ENCODE measurements around the gene CGB8.

CGB8 gene

DNA sequence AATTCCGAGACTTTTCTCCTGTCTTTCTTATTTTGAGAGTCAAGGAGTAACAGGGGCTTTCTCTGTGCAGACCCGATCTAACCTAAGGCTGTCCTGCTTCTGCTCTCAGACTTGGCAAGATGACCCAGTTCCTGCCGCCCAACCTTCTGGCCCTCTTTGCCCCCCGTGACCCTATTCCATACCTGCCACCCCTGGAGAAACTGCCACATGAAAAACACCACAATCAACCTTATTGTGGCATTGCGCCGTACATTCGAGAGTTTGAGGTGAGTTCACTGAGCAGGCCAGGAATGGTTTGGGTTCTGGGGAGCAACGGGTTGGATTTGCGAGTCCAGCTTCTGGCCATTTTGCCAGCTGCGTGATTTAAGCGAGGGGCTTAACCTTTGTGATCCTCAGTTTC is 37.4 kb upstream of the CGB8 start:
- Histone ChIP-seq H3K27ac (peak overlapping the region; percentile 87 to 92), H3K27me3 (no peaks in the 10 kb centered on the region), H3K4me3 (peak overlapping the region; percentile 89 to 97), H3K4me1 (peaks cover 5 to 34% (median 25%) of the 10 kb centered on the region in 4 donors), H3K9me3 (no peaks in the 10 kb centered on the region), H3K36me3 (peaks cover 18 to 38% (median 21%) of the 10 kb centered on the region in 3 donors)
- TF ChIP-seq, protein P1, sequence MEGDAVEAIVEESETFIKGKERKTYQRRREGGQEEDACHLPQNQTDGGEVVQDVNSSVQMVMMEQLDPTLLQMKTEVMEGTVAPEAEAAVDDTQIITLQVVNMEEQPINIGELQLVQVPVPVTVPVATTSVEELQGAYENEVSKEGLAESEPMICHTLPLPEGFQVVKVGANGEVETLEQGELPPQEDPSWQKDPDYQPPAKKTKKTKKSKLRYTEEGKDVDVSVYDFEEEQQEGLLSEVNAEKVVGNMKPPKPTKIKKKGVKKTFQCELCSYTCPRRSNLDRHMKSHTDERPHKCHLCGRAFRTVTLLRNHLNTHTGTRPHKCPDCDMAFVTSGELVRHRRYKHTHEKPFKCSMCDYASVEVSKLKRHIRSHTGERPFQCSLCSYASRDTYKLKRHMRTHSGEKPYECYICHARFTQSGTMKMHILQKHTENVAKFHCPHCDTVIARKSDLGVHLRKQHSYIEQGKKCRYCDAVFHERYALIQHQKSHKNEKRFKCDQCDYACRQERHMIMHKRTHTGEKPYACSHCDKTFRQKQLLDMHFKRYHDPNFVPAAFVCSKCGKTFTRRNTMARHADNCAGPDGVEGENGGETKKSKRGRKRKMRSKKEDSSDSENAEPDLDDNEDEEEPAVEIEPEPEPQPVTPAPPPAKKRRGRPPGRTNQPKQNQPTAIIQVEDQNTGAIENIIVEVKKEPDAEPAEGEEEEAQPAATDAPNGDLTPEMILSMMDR (IDR thresholded peaks at IDR 0.05) = no peak
- intact Hi-C loops (cut with DNase I; ENCODE audit: low total_unique reads) = no loop called here
- DNase-seq = no peak

DNA sequence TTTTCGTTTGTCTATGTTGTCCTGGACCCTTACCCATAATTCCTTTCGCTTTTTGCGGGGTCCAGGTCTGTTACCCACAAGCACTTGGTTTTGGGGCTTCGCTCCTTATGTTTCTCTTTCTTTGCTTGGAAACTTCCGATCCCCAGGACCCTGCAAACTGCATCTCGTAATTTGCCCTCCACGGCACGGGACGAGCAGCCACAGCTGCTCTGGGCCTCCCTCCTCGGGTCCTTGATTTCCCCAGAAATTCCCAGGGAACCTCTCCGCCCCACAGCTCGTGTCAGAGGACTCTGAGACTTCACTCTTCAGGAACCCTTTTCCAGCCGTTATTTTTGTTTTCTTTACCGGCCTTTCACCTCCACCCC is 36.9 kb upstream of the CGB8 start:
- DNase-seq = no peak
- Histone ChIP-seq H3K27ac (peak overlapping the region; percentile 87 to 92), H3K4me3 (peak overlapping the region; percentile 89 to 97), H3K36me3 (peaks cover 14 to 33% (median 17%) of the 10 kb centered on the region in 3 donors), H3K27me3 (no peaks in the 10 kb centered on the region), H3K4me1 (peaks cover 5 to 34% (median 25%) of the 10 kb centered on the region in 4 donors), H3K9me3 (no peaks in the 10 kb centered on the region)
- TF ChIP-seq, protein P1 (IDR thresholded peaks at IDR 0.05) = no peak
- intact Hi-C loops (cut with DNase I; ENCODE audit: low total_unique reads) = no loop called here

DNA sequence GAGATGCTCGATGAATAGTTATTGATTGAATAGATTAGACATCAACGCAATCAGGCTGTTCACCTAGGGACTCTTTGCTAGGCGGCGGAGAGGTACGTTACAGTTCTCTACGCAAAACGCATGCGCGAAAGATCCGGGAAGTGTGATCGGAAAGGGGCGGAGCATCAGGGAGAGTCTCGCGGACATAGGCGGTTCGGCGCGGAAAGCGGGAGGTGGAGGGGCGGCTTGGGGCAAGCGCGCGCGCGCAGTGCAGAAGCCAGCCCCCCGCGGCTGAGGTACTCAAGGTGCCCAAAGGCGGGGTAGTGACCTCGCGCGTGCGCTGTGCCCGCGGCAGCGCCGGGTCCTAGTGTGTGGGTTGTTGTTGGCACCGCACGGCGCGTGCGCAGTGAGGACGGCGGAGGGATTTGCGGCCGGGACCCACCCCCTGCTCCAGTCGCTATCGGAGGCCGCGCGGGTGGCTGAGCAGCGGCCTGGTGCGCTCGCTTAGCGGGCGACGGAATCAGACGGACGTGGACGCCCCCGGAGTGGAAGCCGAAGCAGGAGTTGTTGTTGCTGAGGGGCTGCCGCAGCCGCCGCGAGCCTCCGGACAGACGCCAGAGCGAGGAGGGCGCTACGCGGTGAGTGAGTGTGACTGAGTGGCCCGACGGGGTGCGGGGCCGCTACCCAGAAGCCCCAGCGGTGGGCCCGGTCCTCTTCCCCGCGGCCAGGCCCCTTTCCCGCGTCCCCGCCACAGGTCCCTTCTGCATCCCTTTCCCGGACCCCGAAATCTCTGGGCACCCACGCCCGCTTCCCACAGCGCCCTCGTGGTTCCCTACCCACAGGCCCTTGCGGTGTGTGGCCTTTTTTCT is 36.3 kb upstream of the CGB8 start, which contains the start of gene SNRNP70:
TSS of gene SNRNP70 (plus strand) at position 432 of the 848 bp plus-strand sequence. CDS start 964 bp downstream, outside the sequence.
- H3K36me3 ChIP-seq = peaks cover 7 to 27% (median 11%) of the 10 kb centered on the region in 3 donors
- H3K27ac ChIP-seq = peak within 1 kb of the TSS; percentile 87 to 92
- no peaks in the 10 kb centered on the region for H3K9me3 ChIP-seq
- H3K4me3 ChIP-seq = peak within 1 kb of the TSS; percentile 89 to 97
- peaks cover 5 to 34% (median 25%) of the 10 kb centered on the region in 4 donors for H3K4me1 ChIP-seq
- TF ChIP-seq, protein P1 (IDR thresholded peaks at IDR 0.05) = peak in 1 of 2 experiments; percentile 34
- DNase-seq = peak; percentile 99 to 100
- H3K27me3 ChIP-seq = no peaks in the 10 kb centered on the region
- intact Hi-C loops (cut with DNase I; ENCODE audit: low total_unique reads) = no loop called here

DNA sequence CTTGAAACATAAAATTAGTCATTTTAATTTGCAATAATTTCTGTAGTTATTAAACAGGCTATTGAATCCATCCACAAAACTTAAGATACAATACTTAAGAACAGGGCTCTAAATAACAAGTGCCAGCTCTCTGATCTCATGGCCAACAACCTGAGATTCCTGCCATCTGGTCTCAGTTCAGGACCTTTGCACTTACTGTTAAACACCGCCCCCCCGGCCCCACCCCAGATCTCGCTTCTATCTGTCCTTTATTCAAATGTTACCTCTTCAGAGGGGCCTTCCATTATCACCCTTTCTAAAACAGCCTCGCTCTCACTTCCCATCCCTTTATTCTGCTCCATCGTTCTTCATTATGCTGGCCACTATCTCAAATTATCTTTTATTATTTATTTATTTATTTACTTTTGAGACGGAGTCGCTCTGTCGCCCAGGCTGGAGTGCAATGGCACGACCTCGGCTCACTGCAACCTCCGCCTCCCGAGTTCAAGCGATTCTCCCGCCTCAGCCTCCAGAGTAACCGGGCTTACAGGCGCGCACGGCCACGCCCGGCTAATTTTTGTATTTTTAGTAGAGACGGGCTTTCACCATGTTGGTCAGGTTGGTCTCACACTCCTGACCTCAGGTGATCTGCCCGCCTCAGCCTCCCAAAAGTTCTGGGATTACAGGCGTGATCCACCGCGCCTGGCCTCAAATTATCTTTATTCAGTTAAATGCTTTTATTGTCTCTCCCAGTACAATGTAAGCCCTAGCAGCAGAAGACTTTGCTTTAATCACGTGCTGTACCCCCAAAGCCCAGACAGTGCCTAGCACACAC is 35.5 kb upstream of the CGB8 start:
- peak overlapping the region; percentile 87 to 92 for H3K27ac ChIP-seq

DNA sequence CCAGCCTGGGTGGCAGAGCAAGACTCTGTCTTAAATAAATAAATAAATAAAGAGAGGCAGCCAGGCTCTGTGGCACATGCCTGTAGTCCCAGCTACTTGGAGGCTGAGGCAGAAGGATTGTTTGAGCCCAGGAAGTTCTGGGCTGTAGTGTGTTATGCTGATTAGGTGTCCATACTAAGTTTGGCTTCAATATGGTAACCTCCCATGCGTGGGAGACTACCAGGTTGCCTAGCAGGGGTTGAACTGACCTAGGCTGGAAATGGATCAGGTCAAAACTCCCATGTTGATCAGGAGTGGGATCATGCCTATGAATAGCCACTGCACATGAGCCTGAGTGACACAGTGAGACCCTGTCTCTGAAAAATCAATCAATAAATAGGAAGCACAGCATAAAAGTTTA is 32.4 kb upstream of the CGB8 start:
- H3K36me3 ChIP-seq = no peaks in the 10 kb centered on the region
- no peak overlapping the region for H3K4me3 ChIP-seq
- DNase-seq = no peak
- no peaks in the 10 kb centered on the region for H3K27me3 ChIP-seq
- intact Hi-C loops (cut with DNase I; ENCODE audit: low total_unique reads) = no loop called here
- no peaks in the 10 kb centered on the region for H3K9me3 ChIP-seq
- TF ChIP-seq, protein P1 (IDR thresholded peaks at IDR 0.05) = no peak
- peaks cover under 1 to 10% (median 5%) of the 10 kb centered on the region in 4 donors for H3K4me1 ChIP-seq
- H3K27ac ChIP-seq = no peak overlapping the region

More for the DNA sequence above, 35.5 kb upstream of the CGB8 start:
- peak overlapping the region; percentile 89 to 97 for H3K4me3 ChIP-seq
- no peak for DNase-seq
- intact Hi-C loops (cut with DNase I; ENCODE audit: low total_unique reads) = no loop called here
- peaks cover 5 to 34% (median 25%) of the 10 kb centered on the region in 4 donors for H3K4me1 ChIP-seq
- peaks cover 0 to 20% (median 6%) of the 10 kb centered on the region in 3 donors for H3K36me3 ChIP-seq
- no peaks in the 10 kb centered on the region for H3K27me3 ChIP-seq
- TF ChIP-seq, protein P1 (IDR thresholded peaks at IDR 0.05) = no peak
- no peaks in the 10 kb centered on the region for H3K9me3 ChIP-seq
